DOHH2 (cell line): Measurements from ENCODE around the gene MMS22L.

Experiments used
- EZH2phosphoT487 ChIP-seq: fragments of 200-600 bp; sonication (generic); IDR thresholded peaks from 2 replicates; pipeline ENCODE4 v1.6.1; 2017; ENCODE audit warnings: borderline replicate concordance, mild to moderate bottlenecking, antibody characterized with exemption, low read length, moderate library complexity, mixed read lengths
- TF ChIP-seq, protein P1 (sequence below): fragments of 200-600 bp; sonication (generic); IDR thresholded peaks from one replicate; pipeline ENCODE4 v1.5.1; 2014; ENCODE audit warnings: antibody characterized with exemption, mild to moderate bottlenecking, low read depth, low read length; ENCODE audit not compliant: poor library complexity, severe bottlenecking

DNA sequence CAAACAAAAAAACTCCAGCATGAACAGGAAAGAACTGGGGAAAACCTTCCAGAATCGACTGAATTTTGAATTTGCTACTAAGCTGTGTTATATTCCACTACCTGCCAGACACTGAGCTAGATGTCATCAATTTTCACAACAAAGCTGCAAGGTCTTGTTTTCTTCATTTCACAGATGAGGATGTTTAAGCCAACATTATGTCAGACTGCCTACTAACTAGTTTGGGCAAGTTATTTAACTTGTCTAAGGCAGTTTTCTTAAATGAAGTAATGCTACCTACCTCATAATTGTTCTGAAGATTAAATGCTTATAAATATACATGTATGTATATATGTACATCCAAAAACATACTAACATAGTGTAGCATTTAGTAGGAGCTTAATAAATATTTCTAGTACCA, 144.4 kb downstream of the MMS22L start:
- TF ChIP-seq, protein P1, sequence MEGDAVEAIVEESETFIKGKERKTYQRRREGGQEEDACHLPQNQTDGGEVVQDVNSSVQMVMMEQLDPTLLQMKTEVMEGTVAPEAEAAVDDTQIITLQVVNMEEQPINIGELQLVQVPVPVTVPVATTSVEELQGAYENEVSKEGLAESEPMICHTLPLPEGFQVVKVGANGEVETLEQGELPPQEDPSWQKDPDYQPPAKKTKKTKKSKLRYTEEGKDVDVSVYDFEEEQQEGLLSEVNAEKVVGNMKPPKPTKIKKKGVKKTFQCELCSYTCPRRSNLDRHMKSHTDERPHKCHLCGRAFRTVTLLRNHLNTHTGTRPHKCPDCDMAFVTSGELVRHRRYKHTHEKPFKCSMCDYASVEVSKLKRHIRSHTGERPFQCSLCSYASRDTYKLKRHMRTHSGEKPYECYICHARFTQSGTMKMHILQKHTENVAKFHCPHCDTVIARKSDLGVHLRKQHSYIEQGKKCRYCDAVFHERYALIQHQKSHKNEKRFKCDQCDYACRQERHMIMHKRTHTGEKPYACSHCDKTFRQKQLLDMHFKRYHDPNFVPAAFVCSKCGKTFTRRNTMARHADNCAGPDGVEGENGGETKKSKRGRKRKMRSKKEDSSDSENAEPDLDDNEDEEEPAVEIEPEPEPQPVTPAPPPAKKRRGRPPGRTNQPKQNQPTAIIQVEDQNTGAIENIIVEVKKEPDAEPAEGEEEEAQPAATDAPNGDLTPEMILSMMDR = no peak
- TF ChIP-seq EZH2phosphoT487 = no peak
